Body of pancreas (tissue), 4 donors: ENCODE data around the gene NKAIN2.

Source experiments
- CTCF ChIP-seq, 7 experiments: fragments of 450-650 bp in 4 of 7; fragments of 200-600 bp in 3 of 7; sonication (generic) in 3 of 7; IDR thresholded peaks; one replicate each; pipeline ENCODE4 v1.5.1; 2016 to 2019; ENCODE audit warnings: antibody characterized with exemption in 7 of 7
- POLR2A ChIP-seq, 3 donors: fragments of 450-650 bp; IDR thresholded peaks; one replicate each; pipeline ENCODE4 v1.6.1; 2016; ENCODE audit warnings: antibody characterized with exemption in 3 of 3, mild to moderate bottlenecking in 2 of 3

GRCh38 chr6:123908797-123909196 is 105.1 kb downstream of the NKAIN2 start:
- TF ChIP-seq CTCF (IDR thresholded peaks at IDR 0.05) (no peak), POLR2A (IDR thresholded peaks at IDR 0.05) (no peak)
